Activated T-cell treated with anti-CD3 and anti-CD28 coated beads, Interleukin-2, amount 50 U/mL, for 4 hours (primary cell): ENCODE measurements around the gene CNR1. TPM values are rescaled to one million over a fixed set of nuclear protein-coding genes. Genes with fewer than 3 reads are reported as not detected.
"Not testable (repeated sequence)": the region's sequence is repeated elsewhere in the genome, so short reads cannot be mapped to it uniquely, and the experiment has no call there.

Source experiments
- ATAC-seq, 2 donors: fragments of 200-7000 bp; cut with Tn5 transposase; one replicate each; pipeline ENCODE4 v1.10.0; 2021
- DNase-seq: peaks from one replicate; pipeline ENCODE4 v3.0.0-alpha.2; 2020
- H3K27me3 Mint-ChIP-seq: one replicate; pipeline ENCODE4 v1.8.0; 2021; ENCODE audit warnings: low read depth, mixed read lengths
- H3K36me3 Mint-ChIP-seq: one replicate; pipeline ENCODE4 v1.8.0; 2022; ENCODE audit warnings: mixed read lengths; ENCODE audit not compliant: insufficient read depth
- H3K4me1 Mint-ChIP-seq: one replicate; pipeline ENCODE4 v1.8.0; 2021; ENCODE audit warnings: low read depth, mixed read lengths
- H3K4me3 Mint-ChIP-seq: one replicate; pipeline ENCODE4 v1.8.0; 2021; ENCODE audit warnings: mild to moderate bottlenecking, moderate library complexity, mixed read lengths
- H3K9me3 Mint-ChIP-seq: one replicate; pipeline ENCODE4 v1.8.0; 2021; ENCODE audit warnings: mixed read lengths
- total RNA-seq, 3 donors: library from RNA; stranded (reverse); gene quantifications; one replicate each; pipeline ENCODE4 v1.2.1, GENCODE V29; 2021

Gene CNR1
- under 1 TPM; 0.10 to 0.63 (median 0.16) TPM for total RNA-seq

DNA sequence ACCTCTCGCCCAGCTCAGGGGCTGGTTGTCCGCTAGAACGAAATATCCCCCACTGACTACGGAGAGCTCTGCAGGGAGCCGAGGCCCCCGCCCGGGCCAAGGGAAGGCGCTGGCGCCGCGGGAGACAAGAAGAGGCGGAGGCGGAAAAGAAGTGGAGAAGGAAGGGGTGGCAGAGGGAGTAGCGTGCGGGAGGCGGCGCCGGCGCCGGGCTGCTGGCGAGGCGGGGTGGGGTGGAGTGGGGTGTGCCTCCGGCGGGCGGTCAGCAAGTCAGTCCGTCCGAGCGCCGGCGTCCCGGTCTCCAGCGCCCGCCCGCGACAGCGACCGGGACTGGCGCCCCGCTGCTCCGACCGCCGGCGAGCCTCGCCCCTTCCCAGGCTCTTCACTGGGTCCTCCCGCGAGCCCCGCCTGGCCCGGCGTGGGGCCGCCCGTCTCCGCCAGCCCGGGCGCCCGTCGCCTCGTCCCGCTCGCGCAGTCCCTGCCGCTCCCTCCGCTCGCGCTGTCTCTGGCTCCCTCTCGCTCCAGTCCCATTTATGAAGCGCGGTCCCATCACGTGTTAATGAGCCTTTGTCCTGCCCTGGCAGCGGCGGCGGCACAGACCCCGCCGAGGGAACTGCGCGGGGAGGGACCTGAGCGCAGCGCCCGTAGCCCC, at the start of gene CNR1:
Gene CNR1, minus strand, starts transcription at position 504 of the 649 bp plus-strand sequence. CDS start 21,073 bp downstream, outside the sequence.
- no peaks in the 10 kb centered on the region for H3K9me3 Mint-ChIP-seq
- peaks cover 15% of the 10 kb centered on the region for H3K4me1 Mint-ChIP-seq
- no peaks in the 10 kb centered on the region for H3K36me3 Mint-ChIP-seq
- H3K4me3 Mint-ChIP-seq: peak within 1 kb of the TSS; percentile 73
- H3K27me3 Mint-ChIP-seq: peaks cover 64% of the 10 kb centered on the region
- DNase-seq (no peak), ATAC-seq (peak; percentile 51 to 56)

DNA sequence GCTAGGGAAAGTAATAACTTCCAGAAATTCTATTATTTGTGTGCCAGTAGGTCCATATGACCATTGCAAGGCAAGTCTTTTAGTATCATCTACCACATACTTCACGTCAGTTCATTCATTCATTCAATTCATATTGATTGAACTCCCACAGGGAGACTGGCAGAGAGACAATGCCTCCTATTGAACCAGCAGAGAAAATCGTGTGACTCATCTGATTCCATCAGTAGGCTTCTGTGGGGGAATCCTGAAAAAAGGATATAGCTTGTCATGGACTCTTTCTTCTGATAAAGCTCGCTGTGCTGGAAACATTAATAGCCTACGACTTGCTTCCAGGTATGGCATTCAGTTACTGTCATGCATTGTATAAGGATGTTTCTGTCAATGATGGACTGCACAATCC, 45.3 kb upstream of the CNR1 start:
- DNase-seq (no peak), ATAC-seq (no peak)
- H3K36me3 Mint-ChIP-seq: no peaks in the 10 kb centered on the region
- peaks cover 2% of the 10 kb centered on the region for H3K27me3 Mint-ChIP-seq
- H3K9me3 Mint-ChIP-seq: no peaks in the 10 kb centered on the region
- H3K4me3 Mint-ChIP-seq: no peak overlapping the region
- H3K4me1 Mint-ChIP-seq: no peaks in the 10 kb centered on the region

DNA sequence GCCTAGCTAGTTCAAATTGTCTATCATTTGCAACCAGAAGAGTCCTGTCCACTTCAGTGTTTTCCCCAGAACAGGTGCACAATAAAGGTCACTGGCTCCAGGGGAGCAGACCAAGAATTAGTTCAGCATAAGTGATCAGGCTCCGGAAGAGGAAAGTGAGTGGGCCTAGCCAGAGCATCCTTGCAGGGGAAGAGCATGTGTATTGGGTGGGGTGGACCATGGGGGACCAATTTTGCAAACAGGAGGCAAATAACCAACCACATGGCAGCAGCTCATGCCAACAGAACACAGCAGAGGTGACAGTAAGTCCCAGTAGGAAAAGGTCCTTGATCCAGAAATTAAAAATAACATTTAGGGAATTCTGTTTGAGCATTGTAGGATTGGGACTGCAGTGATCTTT, 43.2 kb upstream of the CNR1 start:
- peaks cover 2% of the 10 kb centered on the region for H3K27me3 Mint-ChIP-seq
- no peaks in the 10 kb centered on the region for H3K4me1 Mint-ChIP-seq
- no peak overlapping the region for H3K4me3 Mint-ChIP-seq
- H3K9me3 Mint-ChIP-seq: peaks cover 8% of the 10 kb centered on the region
- no peaks in the 10 kb centered on the region for H3K36me3 Mint-ChIP-seq
- DNase-seq: no peak
- no peak for ATAC-seq

DNA sequence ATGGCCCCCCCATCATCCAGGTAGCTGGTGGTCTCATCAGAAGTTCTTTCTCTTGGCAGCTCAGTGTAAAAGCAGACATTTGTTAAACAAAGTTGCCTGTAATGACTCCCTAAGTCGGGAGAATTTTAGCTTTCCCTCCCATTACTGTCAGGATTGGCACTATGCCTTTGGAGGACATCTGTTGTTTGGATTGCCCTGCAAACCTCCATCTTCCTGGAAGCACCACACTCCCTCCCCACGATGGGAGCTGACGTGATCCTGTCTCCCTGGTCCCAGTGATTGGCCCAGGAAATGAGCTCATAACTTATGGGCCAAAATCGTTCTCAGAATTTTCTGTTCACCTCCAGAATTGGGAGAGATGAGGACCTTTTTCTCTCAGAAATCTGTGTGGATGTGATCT, 42.6 kb upstream of the CNR1 start:
- DNase-seq (no peak), ATAC-seq (no peak)
- Mint-ChIP-seq H3K36me3 (no peaks in the 10 kb centered on the region), H3K4me3 (no peak overlapping the region), H3K27me3 (peaks cover 2% of the 10 kb centered on the region), H3K9me3 (peaks cover 13% of the 10 kb centered on the region), H3K4me1 (no peaks in the 10 kb centered on the region)

DNA sequence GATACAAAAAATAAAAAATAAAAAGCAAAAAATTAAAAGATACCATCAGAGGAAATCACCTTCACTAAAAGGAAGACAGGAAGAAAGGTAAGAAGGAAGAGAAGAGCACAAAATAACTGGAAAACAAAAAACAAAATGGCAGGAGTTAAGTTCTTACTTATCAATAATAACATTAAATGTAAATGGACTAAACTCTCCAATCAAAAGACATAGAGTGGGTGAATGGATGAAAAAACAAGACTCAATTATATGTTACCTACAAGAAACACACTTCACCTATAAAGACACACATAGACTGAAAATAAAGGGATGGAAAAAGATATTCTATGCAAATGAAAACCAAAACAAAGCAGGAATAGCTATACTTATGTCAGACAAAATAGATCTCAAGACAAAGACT, 35.6 kb upstream of the CNR1 start:
- not testable (repeated sequence) for H3K36me3 Mint-ChIP-seq, DNase-seq, ATAC-seq, H3K4me3 Mint-ChIP-seq, H3K27me3 Mint-ChIP-seq, H3K4me1 Mint-ChIP-seq
- H3K9me3 Mint-ChIP-seq: peaks cover 18% of the 10 kb centered on the region

DNA sequence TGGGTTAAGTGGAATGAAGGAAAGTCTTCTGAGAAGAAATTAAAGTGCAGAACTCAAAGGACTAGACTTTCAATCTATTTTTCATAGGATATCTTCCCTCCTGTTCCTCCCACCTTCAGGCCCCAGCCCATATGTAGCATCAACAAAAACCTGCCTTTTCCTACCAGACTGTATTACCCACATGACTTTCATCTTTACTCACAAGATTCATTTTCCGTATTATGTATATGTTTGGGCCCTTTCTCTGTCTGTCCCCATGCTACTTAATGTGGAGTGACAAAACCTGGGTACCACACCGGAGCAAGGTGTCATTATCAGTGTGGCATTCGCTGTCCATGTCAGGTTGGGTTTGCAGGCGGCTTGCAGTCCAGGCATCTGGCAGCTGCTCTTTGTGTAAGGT, 18.8 kb upstream of the CNR1 start:
- H3K9me3 Mint-ChIP-seq: peaks cover 10% of the 10 kb centered on the region
- ATAC-seq (no peak), DNase-seq (no peak)
- no peaks in the 10 kb centered on the region for H3K4me1 Mint-ChIP-seq
- H3K27me3 Mint-ChIP-seq: peaks cover 15% of the 10 kb centered on the region
- no peaks in the 10 kb centered on the region for H3K36me3 Mint-ChIP-seq
- no peak overlapping the region for H3K4me3 Mint-ChIP-seq

DNA sequence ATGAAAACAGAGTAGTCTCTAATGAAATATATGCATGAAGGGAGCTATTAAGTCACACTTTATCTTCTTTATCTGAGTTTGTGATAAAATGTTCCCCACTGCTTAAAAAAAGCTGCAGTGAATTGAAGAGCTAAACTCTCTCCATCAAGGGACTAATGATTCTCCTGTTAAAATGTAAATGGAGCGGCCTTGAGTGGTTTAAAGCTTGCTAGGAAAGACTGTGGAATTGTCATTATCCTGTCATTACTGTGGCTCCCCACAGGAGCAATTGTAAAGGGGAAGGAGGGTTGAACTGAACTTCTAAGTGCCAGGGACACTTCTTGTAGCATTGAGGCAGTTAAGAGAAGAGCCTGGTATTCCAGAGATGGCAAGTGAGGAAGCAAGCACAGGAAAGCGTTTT, 17.3 kb upstream of the CNR1 start:
- Mint-ChIP-seq H3K4me1 (no peaks in the 10 kb centered on the region), H3K36me3 (no peaks in the 10 kb centered on the region), H3K27me3 (peaks cover 15% of the 10 kb centered on the region), H3K4me3 (no peak overlapping the region), H3K9me3 (peaks cover 5% of the 10 kb centered on the region)
- ATAC-seq (no peak), DNase-seq (no peak)

DNA sequence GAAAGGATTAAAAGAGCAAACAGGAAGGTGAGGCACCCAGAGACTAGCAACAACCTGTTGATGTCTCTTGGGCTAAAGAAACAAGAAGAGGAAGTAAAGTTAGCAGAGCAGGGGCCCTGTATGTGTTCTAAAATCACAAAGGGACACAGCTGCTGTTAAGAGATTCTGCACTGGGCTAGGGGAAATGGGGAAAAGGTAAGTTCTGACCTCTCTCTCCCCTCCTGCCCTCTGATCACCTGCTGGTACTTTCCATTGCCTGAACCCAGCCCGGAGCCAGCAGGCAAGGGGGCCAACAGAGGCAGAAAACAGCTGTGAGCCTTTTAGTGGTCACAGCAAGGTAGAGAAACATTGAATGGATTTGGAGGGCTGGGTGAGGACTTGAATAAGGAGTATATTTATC, 13.5 kb upstream of the CNR1 start:
- Mint-ChIP-seq H3K4me3 (no peak overlapping the region), H3K4me1 (no peaks in the 10 kb centered on the region), H3K27me3 (peaks cover 15% of the 10 kb centered on the region)

DNA sequence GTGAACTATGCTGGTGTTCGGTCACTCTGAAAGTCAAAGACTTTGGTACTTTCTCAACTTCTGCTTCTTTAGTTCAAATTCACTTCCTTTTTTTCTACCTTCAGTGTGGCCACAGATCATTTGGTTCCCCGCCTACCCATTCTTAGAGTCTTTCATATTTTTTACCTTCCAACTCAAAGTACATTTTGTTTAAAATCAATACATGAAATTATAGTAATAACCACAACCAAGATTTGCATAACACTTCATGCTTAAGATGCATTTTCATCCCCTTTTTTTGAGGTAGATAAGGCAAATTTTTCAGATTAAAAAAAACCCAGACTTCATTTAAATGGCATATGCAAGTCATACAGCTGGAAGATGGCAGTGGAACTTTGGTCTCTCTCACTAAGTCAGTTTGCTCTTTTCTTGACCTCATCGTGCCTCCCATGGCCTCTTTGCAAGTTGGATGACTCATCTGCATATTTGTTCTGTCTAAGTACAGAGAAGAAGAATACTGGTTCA, 11.9 kb upstream of the CNR1 start:
- Mint-ChIP-seq H3K9me3 (peaks cover 5% of the 10 kb centered on the region), H3K27me3 (peaks cover 18% of the 10 kb centered on the region), H3K36me3 (no peaks in the 10 kb centered on the region), H3K4me3 (no peak overlapping the region), H3K4me1 (no peaks in the 10 kb centered on the region)
- no peak for DNase-seq
- ATAC-seq: no peak

More for the DNA sequence above, 13.5 kb upstream of the CNR1 start:
- ATAC-seq (no peak), DNase-seq (no peak)
- Mint-ChIP-seq H3K36me3 (no peaks in the 10 kb centered on the region), H3K9me3 (peaks cover 5% of the 10 kb centered on the region)

DNA sequence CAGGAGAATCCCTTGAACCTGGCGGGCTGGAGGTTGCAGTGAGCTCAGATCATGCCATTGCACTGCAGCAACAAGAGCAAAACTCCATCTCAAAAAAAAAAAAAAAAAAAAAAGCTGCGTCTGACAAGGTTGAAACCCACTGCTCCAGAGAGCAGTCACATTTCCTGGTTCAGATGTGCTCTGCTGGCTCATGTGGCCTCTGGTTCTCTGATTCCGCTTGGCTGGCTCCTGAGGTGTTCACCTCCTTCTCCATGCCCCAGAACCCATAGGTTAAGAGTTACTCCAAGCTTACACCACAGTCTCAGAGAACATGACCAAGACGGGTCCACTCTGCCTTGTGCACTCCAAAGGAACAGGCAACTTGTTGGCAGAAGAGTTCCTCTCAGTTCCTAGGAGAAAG, 8.8 kb upstream of the CNR1 start:
- H3K4me1 Mint-ChIP-seq: no peaks in the 10 kb centered on the region
- H3K4me3 Mint-ChIP-seq: no peak overlapping the region
- peaks cover 32% of the 10 kb centered on the region for H3K27me3 Mint-ChIP-seq
- no peaks in the 10 kb centered on the region for H3K36me3 Mint-ChIP-seq
- ATAC-seq (no peak), DNase-seq (no peak)
- H3K9me3 Mint-ChIP-seq: no peaks in the 10 kb centered on the region

DNA sequence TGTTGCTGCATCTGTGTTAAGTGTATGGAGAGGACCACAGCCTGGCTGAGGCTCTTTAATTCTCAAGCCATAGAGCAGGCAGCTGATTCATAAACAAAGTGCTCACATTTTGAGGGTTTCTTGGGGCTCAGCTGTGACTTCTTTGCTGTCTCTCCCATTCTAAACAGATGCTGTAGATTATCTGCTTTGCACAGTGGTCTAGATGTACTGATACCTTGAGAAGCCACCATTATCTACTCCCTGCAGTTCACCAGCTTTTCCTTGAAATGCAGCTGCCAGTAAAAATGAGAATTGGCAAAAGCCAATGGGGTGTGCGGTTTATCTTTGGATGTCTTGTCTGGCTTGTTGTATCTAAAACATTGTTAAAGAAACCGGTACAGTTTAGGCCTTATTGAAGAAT, 5.2 kb upstream of the CNR1 start:
- no peak for ATAC-seq

DNA sequence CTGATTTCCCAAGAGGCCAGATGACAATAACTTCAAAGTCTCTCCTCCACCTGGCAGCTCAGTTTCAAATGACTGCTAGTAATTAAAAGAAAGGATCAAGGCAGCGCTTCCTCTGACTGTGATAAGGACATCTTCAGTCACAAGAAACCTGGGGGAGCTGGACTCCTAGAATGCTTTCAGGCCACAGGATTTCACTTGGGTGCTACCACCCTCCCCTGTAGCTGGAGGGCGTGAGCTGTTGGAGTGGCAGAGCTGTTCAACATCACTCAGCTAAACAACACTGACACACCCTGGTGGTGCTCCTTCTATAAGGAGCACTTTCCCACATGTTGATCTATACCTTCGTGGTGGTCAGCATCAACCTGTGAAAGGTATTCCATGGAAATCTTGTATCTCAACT, 2.2 kb upstream of the CNR1 start:
- DNase-seq (no peak), ATAC-seq (no peak)
- H3K27me3 Mint-ChIP-seq: peaks cover 70% of the 10 kb centered on the region
- H3K4me3 Mint-ChIP-seq: no peak overlapping the region
- H3K4me1 Mint-ChIP-seq: peaks cover 15% of the 10 kb centered on the region
- H3K9me3 Mint-ChIP-seq: no peaks in the 10 kb centered on the region
- H3K36me3 Mint-ChIP-seq: no peaks in the 10 kb centered on the region

More for the DNA sequence above, 5.2 kb upstream of the CNR1 start:
- DNase-seq: no peak
- H3K4me1 Mint-ChIP-seq: peaks cover 8% of the 10 kb centered on the region
- peaks cover 56% of the 10 kb centered on the region for H3K27me3 Mint-ChIP-seq
- no peak overlapping the region for H3K4me3 Mint-ChIP-seq
- no peaks in the 10 kb centered on the region for H3K36me3 Mint-ChIP-seq
- H3K9me3 Mint-ChIP-seq: no peaks in the 10 kb centered on the region

DNA sequence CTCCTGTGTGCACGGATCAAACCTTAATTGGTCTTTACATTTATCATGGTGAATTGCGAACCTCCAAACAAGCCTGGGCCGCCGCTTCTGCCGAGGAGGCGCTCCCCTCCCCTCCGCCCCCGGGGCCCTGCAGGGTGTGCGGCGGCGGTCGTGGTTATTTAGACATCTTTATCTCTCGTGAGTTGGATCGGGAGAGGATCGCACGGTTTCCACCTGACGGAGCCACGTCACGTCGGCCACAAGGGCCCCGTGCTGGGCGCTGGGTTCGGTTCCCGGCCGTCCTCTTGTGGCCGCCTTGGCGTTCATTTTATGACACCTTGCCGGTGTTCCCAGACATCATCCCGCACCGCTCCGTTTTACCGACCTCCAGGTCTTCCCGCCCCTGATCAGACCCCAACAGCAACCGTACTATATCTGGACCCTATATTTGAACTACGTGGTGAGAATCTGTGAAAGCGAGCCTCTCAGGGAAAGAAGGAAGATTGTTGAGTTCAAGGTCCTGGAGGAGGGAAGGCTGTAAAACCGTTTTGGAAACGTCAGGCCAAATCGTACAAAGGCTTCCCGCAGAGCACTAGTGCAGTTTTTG, 1.3 kb upstream of the CNR1 start:
- H3K4me1 Mint-ChIP-seq: peaks cover 15% of the 10 kb centered on the region
- H3K36me3 Mint-ChIP-seq: no peaks in the 10 kb centered on the region
- H3K4me3 Mint-ChIP-seq: peak overlapping the region; percentile 42
- DNase-seq (no peak), ATAC-seq (peak; percentile 5 to 16)
- peaks cover 67% of the 10 kb centered on the region for H3K27me3 Mint-ChIP-seq
- no peaks in the 10 kb centered on the region for H3K9me3 Mint-ChIP-seq

DNA sequence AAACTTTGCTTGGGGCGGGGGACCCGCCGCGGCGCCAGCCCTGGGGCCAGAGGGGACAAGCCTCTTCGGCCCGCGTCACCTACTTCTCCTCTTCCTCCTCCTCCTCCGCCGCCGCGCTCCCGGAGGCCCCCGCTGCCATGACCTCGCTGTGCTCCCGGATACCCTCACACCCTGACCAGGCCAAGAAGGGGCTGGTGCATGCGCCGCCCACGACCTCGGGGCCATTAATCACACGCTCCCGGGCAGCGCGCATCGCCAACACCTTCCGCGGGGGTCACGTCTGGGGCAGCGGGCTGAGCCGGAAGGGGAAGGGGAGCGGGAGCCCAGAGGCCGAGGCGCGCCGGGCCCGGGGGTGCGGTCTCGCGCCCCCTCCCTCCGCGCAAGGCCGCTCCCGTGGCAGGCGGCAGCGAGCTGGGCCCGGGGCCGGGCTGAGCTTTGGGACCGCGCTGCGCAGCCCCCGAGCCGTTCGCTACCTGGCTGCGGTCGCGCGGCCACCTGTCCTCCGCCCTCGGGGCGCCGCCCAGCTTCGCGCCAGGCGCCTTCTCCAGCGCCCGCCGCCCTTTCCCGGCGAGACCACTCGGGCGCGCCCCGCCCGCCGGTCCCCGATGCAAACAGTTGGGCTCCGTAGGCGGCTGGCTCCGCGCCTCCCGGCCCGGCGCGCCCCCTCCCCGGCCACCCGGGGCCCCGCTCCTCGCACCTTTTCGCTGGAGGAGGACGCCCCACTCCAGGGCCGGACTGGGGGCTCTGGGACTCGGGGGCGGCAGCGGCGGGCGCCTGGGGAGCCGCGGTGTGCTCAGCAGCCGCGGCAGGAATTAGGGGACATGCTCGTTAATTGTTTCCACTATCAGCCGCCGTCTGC, 575 bp upstream of the CNR1 start:
- Mint-ChIP-seq H3K4me3 (peak overlapping the region; percentile 65), H3K9me3 (no peaks in the 10 kb centered on the region), H3K27me3 (peaks cover 67% of the 10 kb centered on the region), H3K4me1 (peaks cover 15% of the 10 kb centered on the region), H3K36me3 (no peaks in the 10 kb centered on the region)
- ATAC-seq: peak; percentile 27 to 49
- no peak for DNase-seq
